NCI-H82 treated with DMSO at 0.1 percent for 48 hours (cell line): Measurements from ENCODE around the gene TRIP12.
"Not testable (repeated sequence)": the region's sequence is repeated elsewhere in the genome, so short reads cannot be mapped to it uniquely, and the experiment has no call there.

Experiments
- DNase-seq: peaks from one replicate; lab custom pipeline; 2025; ENCODE audit not compliant: unreplicated experiment; lab: John Stamatoyannopoulos, UW

The TRIP12 gene

DNA sequence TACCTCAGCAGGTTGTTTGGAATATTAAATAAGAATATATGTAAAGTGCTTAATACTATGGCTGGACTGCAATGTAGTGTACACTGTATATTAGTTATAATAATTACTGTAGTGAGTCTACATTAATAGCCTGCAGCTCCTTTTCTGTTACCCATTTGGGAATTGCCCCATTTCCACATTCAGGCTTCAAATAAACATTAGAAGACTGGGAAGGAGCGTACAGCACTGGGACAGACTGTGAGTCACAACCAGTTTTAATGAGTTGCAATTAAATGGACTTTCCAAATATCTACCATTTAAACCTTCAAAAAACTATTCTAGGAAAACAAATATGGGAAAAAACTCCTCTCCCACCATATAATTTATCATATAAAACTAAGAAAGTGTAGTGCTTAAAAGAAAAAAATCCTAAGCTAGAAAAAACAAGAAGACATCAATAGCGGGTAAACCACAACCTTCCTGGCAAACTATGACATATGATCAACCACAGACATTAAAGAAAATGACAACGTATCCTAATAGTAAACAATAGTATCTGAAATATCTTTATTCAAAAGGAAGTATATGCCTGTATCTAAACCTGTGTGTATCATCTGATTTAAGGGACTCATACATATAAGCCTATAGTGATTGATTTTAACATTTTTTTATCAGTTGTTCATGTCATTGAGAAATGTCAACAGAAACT lies 86.1 kb downstream of the TRIP12 start:
- DNase-seq = no peak

DNA sequence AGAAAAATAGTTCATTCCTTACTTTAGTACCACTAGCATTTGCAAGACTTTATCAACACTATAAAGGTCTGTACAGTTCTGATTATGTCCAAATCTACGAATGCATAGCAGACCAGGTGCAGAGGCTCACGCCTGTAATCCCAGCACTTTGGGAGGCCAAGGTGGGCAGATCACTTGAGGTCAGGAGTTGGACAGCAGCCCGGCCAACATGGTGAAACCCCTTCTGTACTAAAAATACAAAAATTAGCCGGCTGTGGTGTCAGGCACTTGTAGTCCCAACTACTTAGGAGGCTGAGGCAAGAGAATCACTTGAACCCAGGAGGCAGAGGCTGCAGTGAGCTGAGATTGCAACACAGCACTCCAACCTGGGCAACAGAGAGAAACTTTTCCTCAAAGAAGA lies 87.4 kb downstream of the TRIP12 start:
- not testable (repeated sequence) for DNase-seq

DNA sequence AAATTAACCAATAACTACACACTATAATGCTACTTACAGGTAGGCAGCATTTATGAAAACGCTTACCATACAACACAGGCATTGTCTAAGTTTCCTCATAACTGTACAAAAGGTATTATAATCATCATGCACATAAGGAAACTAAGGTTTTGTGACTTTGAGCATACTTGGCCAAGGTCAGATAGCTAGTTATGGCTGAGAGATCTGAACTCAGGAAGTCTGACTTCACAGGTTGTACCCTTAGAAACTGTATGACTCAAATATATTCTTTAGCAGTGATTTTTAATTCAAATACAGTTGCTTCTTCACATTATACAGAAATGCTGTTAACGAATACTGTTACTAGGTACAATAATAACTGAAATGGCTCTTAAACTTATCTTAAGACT lies 89.3 kb downstream of the TRIP12 start:
- DNase-seq = no peak

DNA sequence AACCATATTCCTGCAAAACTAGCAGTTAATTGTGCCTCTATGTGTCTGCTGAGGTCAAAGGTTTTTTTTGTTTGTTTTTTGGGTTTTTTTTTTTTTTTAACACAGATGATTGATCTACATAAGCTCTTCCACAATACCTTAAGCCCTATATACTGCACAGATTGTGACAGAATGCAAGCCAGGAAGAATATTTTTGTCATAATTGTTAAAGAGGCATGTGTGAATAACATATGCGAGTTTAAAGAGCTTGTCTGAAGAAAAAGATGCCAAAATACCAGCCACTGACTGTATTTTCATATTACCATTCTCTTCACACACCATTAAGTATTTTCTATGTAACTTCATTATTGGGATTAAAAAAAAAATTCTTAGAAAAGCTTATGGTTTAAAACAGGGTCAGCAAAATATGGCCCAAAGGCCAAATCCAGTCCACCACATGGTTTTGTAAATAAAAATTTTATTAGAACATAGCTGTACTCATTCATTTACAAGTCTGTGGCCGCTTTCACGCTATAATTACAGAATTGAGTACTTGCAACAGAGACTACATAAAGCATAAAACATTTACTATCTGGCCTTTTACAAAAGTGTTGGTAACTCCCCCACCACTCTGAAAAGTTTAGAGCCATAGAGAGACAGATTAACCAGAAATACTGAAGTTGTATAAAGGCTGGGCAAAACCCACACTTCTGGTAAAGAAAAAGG lies 89.9 kb downstream of the TRIP12 start:
- no peak for DNase-seq

DNA sequence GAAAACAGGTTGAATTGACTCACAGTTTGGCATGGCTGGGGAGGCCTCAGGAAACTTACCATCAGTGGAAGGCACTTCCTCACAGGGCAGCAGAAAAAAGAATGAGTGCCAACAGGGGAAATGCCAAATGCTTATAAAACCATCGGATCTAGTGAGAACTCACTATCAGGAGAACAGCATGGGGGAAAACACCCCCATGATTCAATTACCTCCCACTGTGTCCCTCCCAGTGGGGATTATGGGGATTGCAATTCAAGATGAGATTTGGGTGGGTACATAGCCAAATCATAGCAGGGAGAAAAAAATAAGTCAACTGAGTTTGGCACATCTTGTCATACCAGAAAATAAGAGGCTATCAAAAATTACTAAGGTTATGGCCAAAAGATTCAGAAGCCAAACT lies 96.3 kb downstream of the TRIP12 start:
- DNase-seq = no peak

DNA sequence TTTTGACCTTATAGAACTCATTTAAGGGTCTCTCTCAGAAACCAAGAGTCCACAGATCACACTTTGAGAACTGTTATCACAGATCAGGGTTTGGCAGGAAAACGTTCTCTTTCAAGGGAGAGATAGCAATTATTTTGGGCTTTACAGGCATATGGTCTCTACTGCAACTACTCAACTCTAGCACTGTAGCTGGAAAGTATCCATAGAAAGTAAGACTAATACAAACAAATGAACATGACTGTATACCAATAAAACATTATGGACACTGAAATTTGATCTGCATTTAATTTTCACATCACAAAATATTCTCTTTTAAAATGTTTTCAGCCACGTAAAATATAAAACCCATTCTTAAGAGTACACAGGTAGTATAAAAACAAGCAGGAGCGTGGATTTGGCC lies 100.5 kb downstream of the TRIP12 start:
- DNase-seq = no peak

DNA sequence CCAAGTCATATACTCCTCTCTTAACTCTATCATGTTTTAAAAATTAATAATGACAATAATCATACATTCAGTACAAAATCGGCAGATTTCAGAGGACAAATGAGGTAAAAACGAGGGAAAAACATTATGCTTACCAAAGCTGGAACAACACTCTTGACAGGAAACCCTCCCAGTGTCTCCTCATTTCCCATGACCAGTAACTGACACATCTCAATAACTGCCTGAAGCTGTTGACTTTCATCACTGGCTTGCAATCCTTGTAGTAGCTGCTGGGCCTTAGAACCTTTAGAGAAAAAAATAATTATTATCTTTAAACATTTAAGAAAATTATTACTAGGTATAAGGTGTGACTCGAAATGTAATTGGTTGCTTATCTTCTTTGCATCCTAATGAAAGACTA lies 103.6 kb downstream of the TRIP12 start:
- no peak for DNase-seq

DNA sequence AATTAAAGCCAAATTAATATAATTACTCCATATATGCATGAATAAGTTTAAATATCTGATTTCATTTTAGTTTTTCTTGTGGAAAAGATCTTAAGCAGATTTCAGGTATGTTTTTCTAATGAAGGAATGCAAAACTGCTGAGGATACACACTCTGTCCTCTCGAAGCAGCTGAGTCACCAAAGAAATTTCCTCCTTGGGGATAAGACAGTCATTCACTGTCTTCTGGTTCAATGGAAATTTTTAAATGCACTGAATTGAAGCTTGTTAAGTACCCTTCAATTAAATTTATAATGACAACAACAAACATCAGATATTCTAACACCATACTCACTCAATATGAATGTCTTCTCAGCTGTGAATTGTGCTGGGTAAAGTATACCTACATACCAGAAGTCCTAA lies 106.0 kb downstream of the TRIP12 start:
- no peak for DNase-seq

DNA sequence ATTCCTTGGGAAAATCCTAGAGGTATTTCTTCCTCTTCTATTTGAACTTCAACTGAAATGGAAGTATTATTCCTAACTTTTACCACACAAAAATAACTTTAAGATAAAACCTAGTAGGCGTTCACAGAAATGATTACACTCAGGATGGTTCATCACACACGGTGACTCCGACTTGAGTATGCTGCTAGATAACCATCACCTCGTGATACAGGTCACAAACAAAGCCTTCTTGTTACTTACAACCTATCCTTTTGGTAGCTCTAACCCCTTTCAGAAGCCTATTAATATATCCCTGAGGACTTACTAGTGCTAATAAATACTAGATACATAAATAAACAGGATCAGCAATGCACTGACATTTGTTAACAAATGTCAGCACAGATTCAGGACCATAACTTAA lies 106.5 kb downstream of the TRIP12 start:
- no peak for DNase-seq

DNA sequence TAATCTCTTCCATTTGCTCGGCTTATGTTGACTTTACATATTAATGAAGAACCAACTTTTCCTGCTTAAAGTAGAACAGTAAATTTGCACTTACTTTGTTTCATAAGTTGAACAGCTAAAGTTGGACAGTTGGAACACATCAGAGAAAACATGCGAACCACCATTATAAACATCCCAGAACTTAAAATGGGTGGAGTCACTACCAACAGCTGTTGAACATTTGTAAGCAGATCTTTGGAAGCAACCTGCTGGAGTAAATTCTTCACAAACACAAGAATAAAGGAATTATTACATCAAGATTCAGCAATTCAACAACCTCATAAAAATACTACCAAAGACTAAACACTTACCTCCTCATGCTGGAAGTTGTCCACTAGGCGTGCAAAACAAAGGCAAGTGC lies 111.0 kb downstream of the TRIP12 start:
- DNase-seq = no peak

DNA sequence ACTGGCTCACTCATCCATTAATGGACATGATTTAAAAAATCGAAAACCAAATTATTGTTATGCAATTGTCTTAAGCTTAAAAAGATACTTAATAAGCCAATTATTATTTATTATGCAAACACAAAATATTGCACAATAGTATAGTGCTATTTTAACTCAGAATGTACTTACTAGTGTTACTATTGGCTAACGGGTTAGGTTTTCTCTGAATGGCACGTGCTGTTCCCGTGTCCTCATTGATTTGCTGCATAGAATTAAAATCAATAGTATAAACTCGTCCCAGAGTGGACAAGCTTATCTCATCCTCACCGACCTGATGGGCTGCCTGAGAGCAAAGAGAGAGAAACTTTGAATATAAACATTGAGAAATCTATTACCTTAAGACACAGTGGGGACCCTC lies 116.2 kb downstream of the TRIP12 start:
- no peak for DNase-seq

DNA sequence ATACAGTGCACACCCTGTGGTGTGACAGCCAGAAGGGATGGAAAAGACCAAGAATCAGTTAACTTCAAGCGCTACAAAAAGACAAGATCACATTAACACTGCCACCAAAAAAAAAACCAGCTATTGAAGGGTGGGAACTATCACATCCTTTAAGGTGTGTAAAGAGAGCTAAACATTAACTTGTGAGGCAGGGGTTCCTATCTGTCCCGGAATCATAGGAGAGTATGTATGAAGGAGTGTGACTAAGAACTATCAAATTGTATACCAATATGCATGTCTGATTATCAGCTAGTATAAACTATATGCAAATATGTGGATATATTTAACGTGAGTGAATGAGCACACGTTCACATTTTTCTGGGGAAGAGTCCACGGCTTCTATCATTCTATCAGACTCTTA lies 119.0 kb downstream of the TRIP12 start:
- DNase-seq = no peak

DNA sequence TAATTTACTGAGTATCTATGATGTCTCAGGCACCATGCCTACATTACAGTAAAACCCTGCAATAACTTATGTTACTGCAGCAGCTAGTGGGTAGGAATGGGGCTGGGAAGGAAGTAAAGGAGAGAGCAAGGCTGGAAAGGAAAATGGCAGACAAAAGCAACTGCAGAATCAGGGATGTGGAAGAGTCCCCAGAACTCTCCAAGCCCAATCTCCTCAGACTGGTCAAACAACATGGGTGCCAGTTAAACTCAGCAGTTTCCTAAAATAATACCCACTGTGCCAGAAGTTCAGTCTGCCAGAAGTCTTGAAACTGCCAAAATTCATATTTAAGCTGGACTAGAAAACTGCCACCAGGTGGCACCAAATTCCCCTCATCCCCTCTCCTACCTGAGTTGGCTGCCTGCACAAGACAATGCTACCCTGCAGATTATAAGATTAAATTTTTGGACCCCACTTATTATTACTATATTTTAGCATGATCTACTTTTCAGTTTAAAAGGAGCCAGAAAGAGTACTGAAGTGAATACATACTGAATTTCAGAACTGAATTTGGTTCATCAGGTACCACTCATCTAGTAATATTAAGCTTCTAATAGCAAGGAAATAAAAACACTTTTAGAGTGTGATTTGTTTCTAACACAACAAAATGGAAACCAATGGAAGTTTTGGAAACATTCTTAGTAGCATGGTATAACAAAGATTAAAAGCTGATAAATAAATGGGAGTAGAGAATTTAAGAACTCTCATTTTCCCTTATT lies 120.6 kb downstream of the TRIP12 start:
- peak; percentile 14 for DNase-seq

DNA sequence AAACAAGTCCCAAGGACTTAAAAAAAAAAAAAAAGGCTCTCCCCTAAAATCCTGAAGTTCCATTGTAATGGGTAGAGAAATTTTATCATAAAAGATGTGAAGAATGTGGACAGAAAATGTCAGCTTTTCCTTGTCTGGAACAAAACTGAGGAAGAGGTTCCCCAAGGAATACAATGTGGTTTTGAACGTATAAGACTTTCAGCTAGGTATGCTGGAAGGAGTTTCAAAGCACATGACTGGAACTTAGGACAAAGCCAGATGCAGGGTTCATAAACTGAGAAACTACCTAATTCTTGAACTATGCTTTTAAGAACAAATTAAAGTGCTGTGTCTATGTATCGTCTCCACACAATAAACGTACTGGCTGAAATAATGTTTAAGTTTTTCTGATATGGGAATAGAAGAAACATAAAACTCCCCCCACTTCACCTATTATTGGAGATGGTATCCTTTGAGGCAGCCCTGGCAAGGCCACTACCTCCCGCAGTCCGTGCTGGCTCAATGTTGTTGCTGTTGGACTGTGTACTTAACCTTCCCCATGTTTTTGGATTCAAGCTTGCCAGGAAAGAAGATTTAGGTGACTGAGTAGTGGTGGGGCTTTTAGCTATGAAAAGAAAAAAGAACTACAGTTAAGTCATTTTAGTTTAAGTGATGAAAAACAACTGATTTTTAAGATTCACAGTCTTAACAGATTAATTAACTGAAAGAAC lies 123.2 kb downstream of the TRIP12 start:
- no peak for DNase-seq

DNA sequence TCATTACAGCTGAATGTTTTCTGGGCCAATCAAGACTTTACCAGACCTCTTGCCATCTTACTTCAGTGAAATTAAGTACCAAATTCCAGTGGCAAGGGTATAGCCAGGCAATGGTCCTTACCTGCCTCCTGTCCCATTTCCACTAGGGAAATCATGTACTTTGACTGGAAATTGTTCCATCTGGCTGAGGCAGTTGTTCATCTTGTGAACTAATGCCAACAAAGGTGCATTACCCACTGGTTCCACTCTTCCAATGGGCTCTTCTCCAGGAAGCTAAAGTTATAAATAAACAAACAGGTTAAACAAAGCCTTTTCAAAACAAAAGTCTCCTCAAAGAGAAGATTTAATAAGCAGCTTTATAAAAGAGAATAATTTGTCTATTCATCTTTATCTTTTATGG lies 126.8 kb downstream of the TRIP12 start:
- no peak for DNase-seq

DNA sequence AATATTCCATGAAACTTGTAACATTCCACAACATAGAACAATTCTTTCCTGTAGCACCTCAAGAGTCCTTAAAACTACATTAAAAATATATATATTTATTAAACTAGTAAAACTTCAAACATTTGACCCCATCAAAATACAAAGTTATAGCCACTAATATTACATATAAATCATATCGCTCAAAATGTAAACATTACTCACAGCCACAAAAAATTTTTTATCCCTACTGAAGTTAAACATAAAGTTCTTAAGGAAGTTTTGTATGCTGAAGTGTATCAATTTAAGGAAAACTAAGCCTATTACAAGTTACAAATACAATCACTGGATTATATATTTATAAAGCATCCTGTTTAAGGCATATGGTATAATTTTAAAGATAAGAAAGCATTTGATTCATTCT lies 127.2 kb downstream of the TRIP12 start:
- no peak for DNase-seq

DNA sequence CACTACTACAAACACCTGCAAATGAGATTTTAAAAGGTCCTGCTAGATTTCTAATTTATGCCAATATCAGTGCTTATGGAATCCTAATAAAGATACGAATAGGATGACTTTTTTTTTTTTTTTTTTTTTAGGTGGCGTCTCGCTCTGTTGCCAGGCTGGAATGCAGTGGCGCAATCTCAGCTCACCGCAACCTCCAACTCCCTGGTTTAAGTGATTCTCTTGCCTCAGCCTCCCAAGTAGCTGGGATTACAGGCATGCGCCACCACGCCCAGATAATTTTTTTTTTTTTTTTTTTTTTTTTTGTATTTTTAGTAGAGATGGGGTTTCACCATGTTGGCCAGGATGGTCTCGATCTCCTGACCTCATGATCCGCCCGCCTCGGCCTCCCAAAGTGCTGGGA lies 135.5 kb downstream of the TRIP12 start:
- not testable (repeated sequence) for DNase-seq

DNA sequence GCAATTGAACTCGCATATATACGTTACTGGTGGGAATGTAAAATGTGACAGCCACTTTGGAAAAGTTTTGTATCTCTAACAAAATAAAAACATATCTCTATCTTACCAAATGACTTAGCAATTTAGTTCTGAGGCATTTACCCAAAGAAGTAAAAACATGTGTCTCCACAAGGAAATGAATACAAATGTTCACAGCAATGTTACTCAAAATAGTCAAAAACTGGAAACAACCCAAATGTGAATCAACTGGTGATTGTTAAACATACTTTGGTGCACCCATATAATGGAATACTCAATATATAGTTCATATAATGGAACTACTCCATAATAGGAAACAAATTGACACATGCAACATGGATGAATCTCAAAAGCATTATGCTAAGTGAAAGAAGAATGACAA lies 137.0 kb downstream of the TRIP12 start:
- no peak for DNase-seq

DNA sequence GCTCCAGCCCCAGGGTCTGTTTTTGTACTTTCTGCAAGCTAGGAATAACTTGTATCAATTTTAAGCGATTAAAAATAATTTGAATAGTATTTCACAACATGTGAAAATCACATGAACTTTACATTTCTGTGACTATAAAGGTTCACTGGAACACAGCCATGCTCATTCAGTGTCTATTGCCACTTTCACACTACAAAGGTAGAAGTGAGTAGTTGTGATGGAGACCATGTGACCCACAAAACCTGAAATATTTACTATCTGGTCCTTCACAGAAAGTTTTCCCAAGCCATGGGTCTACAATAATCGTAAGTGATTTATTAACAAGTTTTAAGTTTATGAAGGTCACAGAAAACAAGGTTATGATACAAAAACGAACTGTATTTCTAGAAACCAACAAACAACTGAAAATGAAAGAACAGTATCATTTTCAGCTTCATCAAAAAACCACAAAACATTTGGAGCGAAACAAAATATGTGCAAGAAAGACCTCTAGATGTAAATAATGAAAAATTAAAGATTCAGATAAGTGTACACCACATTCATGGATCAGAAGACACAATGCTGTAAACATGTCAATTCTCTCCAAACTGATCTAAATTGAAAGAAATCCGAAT lies 138.6 kb downstream of the TRIP12 start:
- DNase-seq = no peak

DNA sequence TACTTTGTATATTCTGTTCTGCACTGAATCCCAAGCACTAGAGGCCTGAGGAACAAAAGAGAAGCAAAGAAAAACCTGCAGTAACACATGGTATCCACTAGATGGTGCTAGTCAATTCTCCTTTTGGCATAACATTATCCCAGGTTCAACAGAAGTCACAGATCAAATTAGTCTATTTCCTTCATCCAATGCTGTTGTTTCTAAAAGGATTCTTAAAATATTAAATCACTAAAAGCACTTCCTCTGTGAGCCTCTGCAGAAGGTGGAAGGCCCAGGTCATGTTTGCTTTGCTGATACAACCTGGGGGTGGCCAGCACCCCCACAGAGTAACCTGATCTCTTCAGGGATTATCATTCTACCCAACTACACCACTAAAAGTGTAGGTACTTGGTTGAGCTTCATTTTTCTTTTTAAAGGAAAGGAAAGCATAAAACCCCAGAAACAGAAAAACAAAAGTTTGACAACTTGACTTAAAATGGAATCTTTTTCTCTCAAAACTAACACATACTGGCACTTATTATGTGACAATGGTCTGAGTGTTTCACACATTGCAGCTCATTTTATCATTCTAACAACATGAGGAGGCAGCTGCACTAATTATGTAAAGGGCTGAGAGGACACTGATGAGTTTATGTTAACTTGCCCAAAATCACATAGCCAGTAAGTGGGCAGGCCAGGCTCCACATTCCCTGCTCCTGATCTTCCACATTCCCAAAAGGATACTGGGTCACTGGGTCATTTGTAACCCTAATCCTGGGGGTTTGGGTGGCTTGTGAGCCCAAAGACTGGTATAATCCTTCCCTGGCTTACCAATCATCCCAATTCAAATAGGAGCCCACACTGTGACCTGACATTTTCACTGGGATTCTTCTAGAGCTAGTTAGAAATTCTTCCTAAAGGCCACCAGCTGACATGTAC lies 140.7 kb downstream of the TRIP12 start:
- DNase-seq = peak; percentile 70
